NT2/D1 (cell line): ENCODE data around the gene ERI3.

Experiments
- SUZ12 ChIP-seq: IDR thresholded peaks from 2 replicates; pipeline ENCODE4 v1.6.1; 2011; ENCODE audit not compliant: insufficient read length, insufficient read depth; ENCODE audit errors: extremely low read depth
- YY1 ChIP-seq: IDR thresholded peaks from 2 replicates; pipeline ENCODE4 v1.6.1; 2011; ENCODE audit not compliant: insufficient read length, insufficient read depth

DNA sequence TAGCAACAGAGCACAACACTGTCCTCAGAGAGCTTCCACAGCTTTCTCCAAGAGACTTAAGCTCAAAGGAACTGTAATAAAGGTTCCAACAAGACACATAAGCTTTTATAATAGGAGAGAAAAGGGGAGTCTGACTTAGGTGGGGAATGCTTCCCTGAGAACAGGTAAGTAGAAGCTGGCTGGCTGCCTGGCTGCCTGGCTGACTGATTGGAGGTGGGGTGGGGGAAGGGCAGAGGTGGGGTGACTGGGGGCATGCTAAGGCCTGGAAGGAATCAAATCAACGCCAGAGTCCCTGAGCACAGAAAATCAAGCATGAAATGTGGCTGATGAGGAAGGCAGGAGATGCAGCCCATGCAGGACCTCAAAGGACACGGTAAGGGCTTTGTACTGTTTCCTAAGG lies 96.0 kb downstream of the ERI3 start:
- no peak for TF ChIP-seq YY1
- no peak for TF ChIP-seq SUZ12
